Stimulated activated CD4-positive, alpha-beta T cell treated with anti-CD3 and anti-CD28 coated beads, Interleukin-4, amount 100 ng/mL, for 48 hours (primary cell): ENCODE data around the gene BRD1.
A peak's percentile ranks its signal among the peaks of the same experiment; 100 is the strongest.
"Not testable (repeated sequence)": the region's sequence is repeated elsewhere in the genome, so short reads cannot be mapped to it uniquely, and the experiment has no call there.

Source experiments
- DNase-seq, 2 donors: peaks; one replicate each; pipeline ENCODE4 v3.0.0-alpha.2; 2020; ENCODE audit warnings: low read depth in 2 of 2

Gene BRD1

DNA sequence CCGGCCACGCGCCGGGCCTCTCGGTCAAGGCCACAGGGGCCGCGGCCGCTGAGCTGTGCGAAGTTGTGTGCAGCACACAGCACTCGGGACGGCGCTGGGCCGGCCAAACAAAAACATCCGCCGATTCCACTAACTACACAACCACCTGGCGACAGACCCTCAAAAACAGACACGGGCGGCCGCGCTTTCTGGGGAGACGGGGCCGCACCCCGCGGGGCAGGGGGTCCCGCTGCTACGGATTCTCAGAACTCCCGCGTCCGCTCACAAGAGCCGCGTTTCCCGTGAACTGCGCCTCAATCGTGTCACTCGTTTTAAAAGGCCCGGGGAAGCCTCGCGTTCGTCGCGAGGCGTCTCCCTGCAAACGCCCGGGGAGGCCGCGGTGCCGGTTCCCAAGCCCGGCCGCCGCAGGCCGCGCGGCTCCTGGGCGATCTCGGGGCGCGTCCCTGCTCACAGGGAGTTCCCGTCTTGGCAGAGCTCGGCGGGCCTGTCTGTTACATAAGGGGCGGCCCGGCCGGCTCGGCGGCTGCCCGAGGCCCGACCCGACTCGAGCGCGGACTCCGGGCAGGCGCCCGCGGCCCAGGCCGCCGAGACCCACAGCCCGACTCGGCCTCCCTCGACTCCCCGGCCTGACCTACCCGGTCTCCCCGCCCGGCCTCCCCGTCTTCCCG lies 936 bp downstream of the BRD1 start:
- no peak for DNase-seq

DNA sequence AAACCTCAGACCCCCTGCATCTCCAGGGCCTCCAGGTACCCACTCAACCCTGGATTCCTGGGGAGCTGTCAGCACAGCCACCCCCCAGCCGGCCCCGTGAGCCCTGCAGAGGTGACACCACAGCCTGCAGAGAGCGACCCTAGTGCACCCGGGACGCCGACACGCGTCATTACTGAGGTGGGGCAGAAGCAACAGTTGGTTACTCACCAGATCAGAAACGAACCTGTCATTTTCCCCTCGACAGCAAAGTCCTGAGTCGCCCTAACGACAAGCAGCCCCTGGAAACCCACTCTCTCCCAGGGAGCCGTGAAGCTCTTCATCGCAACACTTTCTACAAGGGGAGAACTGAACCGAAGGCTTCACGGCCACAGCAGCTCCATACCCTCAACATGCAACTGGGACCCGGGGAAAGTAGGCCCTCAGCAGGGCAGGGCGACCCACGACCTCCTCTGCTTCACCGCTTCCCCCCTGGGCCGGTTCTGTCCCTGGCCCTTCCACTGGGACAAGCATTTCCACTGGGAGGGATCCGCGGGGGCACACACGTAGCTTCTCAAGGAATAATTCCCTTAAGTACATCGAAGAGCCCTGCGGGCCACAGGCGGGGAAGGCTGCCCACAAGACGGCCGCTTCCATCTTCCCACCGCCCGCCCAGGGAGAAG lies 1.6 kb downstream of the BRD1 start:
- DNase-seq = peak; percentile 53 to 59

DNA sequence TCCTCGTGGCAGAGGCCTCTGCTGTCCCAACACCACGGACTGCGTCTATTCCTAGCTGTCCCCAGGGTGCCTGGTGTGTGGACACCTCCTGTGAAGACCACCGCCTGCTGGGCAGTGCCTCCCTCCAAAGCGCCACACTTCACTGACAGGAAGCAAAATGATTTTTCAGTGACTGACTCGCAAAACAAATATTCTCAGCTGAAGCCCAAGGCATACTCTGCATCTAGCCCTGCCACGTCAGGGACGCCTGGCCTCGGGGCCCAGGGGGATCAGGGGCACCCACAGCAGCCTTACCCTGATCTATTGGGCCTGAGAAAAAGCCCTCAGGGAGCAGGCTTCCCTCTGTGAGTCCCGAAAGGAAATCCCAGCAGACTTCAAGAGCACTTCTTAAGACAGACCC lies 2.2 kb downstream of the BRD1 start:
- no peak for DNase-seq

DNA sequence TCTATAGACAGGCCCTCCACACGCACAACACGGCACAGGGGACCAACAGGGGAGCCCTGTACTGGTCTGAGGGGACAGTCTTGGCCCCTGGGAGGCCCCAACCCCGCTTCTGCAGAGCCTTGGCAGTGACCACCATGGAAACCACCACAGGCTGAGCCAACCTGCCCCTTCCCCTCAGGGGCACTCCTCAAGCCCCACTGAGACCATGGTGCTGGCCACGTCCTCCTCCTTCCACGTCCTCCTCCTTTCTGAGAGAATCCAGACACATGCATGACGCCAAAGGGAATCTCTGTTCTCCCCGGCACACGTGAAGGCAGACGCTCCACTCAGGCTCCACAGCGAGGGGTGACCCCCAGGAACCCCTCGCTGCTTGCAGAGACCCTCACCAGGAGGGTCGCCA lies 2.7 kb downstream of the BRD1 start:
- DNase-seq = no peak

DNA sequence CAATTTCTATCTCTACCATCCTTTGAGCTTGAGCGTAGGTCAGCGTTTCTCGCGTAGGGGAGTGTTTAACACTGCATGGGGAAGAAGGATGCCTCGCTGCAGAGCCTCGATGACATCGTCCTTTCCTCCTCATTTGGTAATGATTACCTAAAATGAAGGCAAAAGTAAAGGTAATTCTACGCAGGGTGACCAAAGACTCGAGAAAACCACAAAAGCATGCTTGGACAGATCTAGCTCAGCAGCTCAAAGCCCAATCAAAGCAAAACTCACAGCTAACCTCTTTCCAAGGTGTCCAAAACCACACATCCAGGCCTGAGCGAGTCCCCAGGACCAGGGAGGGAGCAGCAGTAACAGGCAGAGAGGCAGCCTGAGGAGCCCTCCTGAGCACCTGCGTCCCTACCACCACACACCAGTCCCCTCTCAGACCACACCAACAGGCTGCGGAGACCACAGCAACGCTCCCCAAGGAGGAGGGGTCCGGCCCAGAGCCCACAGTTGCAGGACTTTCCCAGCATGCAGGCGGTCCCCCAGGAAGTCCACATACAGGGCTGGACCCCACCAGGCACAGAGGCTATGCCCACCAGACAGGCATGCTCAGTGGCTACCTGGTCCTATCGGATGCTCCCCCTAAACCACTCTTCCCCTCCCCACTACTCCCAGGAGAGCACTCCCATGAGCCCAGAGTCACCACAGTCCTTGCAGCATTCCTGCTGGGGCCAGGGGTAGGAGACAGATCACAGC lies 3.3 kb downstream of the BRD1 start:
- DNase-seq = no peak

GRCh38 chr22:49823289-49824045 lies 4.2 kb downstream of the BRD1 start:
- no peak for DNase-seq

DNA sequence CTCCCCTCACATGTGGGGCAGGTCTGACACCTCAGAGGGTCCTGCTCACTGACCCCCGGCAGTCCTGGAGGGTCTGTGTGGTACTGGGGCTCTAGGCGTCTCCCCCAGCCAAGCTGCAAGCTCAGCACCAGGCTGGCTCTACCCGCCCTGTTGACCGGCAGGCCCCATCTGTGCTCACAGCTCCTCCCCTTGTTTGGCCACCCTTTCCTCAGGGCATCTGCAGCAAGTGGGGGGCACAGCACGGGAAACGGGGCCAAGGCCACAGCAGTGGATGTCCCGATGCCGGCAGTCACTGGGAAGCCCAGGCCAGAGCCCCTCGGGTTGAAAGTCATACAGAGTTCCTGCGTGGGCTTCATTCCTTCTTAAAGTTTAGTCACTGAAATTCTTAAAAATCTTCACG lies 5.9 kb downstream of the BRD1 start:
- DNase-seq = not testable (repeated sequence)

GRCh38 chr22:49820984-49821383 lies 6.7 kb downstream of the BRD1 start:
- DNase-seq = no peak

DNA sequence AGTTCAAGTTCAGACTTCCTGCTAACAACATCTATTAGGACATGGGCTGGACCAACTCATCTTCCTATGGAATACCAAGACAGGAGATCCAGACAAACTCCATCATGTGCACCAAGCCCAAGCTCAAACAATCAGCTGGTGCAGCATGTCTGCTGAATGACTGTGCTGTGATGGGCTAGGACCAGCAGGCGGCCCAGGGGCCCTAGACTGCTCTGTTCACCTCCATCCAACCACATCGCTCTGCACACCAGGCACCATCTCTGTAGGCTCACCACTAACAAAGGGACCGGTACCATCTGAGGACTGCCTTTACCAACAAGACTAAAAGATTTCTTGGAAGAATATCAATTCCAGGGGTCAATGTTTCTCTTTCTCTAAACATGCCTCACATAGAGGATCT lies 10.3 kb downstream of the BRD1 start:
- no peak for DNase-seq

GRCh38 chr22:49815641-49816091 lies 12.0 kb downstream of the BRD1 start:
- no peak for DNase-seq

GRCh38 chr22:49814856-49815255 lies 12.8 kb downstream of the BRD1 start:
- no peak for DNase-seq

GRCh38 chr22:49814164-49814686 lies 13.4 kb downstream of the BRD1 start:
- DNase-seq = no peak

DNA sequence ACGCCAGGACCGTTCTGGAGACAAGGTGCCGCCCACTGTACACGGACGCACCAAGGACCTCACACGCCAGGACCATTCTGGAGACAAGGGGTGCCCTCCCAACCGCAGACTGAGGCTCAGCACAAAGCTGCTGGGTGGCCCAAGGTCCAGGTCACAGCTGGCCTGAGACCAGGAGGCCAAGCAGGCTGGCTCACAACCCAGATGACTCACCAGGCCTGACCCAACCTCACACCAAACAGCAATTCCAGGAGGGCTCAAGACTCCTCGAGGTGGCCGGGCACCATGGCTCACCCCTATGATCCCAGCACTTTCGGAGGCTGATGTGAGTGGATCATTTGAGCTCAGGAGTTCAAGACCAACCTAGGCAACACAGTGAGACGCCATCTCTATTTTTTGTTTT lies 14.8 kb downstream of the BRD1 start:
- no peak for DNase-seq

DNA sequence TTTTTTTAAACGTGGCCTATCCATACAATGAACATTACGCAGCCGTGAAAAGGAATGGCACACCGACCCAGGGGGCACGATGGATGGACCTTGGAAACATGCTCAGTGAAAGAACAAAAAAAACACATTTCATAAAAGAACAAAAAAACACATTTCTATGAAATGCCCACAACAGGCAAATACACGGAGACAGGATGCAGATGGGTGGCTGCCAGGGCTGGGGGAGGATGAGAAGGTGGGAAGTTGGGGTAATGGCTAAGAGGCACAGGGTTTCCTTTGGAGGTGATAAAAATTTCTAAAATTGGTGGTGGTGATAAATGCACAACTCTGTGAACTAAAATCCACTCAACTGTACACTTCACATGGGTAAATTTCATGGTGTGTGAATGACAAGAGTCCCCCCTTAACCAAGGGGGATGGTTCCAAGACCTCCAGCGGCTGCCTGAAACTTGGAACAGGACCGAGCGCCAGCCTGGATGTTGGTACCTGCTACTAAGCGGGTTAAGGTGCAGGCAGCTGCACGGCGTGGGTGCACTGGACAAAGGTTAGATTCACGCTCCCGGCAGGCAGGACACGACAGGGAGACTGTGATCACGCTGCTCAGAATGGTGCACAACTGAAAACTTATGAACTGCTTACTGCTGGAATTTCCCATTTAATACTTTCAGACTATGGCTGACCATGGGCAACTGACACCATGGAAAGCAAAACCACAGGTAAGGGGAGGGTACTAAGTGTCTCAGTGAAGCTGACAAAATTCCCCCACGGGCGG lies 16.5 kb downstream of the BRD1 start:
- DNase-seq = no peak

DNA sequence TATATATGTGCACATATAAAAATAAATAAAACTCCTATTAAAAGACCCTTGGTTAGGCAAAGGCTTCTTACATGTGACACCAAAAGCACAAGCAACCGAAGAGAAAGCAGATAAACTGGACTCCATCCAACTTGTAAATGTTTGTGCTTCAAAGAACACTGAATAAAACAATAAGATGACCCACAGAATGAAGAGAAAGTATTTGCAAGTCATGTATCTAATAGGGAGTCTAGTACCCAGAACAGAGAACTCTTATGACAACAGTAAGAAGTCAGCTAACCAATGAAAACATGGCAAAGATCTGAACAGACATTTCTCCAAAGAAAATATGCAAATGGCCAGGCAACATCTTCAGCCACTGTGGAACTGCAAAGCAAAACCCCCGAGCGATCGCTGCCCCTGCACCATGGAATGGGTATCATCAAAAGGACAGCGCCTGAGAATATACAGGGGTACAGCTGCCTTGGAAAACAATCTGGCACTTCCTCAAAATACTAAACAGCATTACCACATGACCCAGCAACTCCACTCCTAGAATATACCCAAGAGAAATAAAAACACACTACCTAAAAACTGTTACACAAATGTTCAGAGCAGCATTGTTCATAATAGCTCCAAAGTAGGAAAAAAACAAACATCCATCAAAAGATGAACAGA lies 17.2 kb downstream of the BRD1 start:
- no peak for DNase-seq

DNA sequence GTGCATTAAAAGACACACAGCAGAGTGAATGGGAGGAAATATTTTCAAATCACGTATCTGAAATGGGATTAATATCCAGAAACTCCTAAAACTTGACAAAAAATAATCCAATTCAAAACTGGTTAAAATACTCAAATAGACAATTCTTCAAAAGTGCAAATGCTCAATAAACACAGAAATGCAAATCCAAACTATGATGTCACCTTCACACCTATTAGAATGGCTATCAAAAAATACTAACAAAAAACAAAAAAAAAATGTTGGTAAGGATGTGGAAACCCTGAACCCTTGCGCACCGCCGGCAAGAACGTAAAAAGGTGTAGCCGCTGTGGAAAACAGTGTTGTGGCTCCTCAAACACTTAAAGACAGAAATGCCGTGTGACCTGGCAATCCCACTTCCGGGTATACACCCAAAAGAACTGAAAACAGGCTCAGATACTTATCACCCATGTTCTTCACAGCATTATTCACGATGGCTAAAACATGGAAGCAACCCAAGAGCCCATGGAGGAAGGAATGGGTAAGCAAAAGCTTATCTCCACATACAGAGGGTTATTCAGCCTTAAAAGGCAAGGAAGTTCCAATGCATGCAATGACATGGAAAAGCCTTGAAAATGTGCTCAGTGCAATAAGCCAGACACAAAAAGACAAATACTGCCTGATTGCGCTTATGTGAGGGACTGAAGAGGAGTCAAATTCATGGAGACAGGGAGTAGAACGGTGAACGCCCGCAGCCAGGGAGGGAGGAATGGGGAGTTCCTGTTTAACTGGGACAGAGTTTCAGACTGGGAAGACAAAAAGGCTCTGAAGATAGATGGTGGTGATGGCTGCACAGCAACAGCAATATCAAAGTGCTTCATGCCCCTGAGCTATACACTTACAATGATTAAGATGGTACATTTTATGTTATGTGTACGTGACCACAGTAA lies 19.6 kb downstream of the BRD1 start:
- DNase-seq = no peak

DNA sequence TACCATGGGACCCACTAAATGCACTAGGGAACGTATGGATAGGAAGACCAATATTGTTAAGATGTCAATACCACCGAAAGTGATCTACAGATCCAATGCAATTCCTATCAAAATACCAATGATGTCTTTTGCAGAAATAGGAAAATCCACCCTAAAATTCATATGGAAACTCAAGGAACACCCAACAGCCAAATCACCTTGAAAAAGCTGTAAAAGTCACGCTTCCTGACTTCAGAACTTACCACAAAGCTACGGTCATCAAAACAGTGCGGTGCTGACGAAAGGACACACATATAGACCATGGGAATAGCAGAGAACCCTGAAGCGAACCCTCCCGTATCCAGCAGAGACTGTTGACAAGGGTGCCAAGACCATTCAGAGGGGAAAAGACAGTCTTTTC lies 20.5 kb downstream of the BRD1 start:
- DNase-seq = no peak

GRCh38 chr22:49803737-49804375 lies 23.8 kb downstream of the BRD1 start:
- no peak for DNase-seq

- no peak for DNase-seq
These were observed 24.5 kb downstream of the BRD1 start for GRCh38 chr22:49803134-49803533.
